Suprapubic skin (tissue), 4 donors: ENCODE measurements around the gene ABHD17A.

Source experiments
- CTCF ChIP-seq, 2 donors: fragments of 200-600 bp in 1 of 2; fragments of 450-650 bp in 1 of 2; sonication (generic) in 1 of 2; IDR thresholded peaks; one replicate each; pipeline ENCODE4 v1.5.1; 2016 to 2019; ENCODE audit warnings: antibody characterized with exemption in 2 of 2, mild to moderate bottlenecking in 1 of 2, moderate library complexity in 1 of 2
- EP300 ChIP-seq: sonication (generic); formaldehyde crosslinking; IDR thresholded peaks from one replicate; pipeline ENCODE4 v1.6.1; 2017; ENCODE audit warnings: antibody characterized with exemption
- POLR2A ChIP-seq, 2 donors: fragments of 450-650 bp; IDR thresholded peaks; one replicate each; pipeline ENCODE4 v1.6.1; 2017; ENCODE audit warnings: antibody characterized with exemption in 2 of 2, mild to moderate bottlenecking in 2 of 2, moderate library complexity in 2 of 2
- POLR2AphosphoS5 ChIP-seq, 3 donors: sonication (generic); formaldehyde crosslinking; IDR thresholded peaks; one replicate each; pipeline ENCODE4 v1.6.1; 2017; ENCODE audit warnings: antibody characterized with exemption in 3 of 3

GRCh38 chr19:1910177-1910576 is 24.9 kb upstream of the ABHD17A start:
- TF ChIP-seq POLR2AphosphoS5 (IDR thresholded peaks at IDR 0.05) (no peak), CTCF (IDR thresholded peaks at IDR 0.05) (no peak), POLR2A (IDR thresholded peaks at IDR 0.05) (no peak), EP300 (no peak)
